Activated CD8-positive, alpha-beta memory T cell treated with anti-CD3 and anti-CD28 coated beads, Interleukin-2, amount 50 U/mL, for 48 hours (primary cell): Measurements from ENCODE around the gene TOR1AIP2.

Experiments used
- DNase-seq: peaks from one replicate; pipeline ENCODE4 v3.0.0-alpha.2; 2020

The TOR1AIP2 gene

DNA sequence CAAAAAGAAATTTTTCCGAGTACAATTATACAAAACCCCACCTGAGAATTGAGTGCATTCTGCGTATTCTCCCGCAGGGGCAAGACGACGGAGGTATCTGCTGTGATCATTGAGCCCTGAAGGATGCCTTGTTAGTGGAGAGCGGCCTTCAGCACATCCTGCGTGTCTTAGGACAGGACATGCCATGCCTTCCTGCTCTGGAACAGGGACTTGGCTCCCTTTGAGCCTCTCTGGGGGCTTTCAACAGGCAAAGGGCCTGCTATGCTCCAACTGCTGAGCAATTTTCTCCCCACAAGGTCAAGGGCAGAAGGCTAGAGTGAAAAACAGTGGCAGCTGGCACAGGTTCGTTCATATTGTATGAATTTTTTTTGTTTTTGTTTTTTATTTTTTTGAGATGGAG is 52.4 kb downstream of the TOR1AIP2 start:
- DNase-seq: no peak

DNA sequence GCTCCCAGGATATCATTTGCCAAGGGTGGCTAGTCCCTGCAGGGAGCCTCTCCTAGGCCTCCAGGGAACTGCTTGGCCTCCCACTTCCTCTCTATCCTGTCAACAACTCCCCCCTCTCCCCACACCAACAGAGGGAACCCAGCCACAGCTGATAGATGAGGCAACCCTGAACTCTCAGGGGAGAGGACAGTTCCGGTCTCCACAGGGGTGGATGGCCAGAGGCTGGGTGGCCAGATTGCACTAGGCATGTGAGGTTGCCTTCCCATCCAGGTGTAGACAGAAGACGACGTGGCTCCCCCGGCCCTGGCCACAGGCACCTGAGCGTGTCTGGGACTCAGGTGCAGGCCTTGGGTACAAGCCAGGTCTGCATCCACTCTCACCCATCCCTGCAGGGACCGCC is 53.3 kb downstream of the TOR1AIP2 start:
- peak; percentile 37 for DNase-seq

DNA sequence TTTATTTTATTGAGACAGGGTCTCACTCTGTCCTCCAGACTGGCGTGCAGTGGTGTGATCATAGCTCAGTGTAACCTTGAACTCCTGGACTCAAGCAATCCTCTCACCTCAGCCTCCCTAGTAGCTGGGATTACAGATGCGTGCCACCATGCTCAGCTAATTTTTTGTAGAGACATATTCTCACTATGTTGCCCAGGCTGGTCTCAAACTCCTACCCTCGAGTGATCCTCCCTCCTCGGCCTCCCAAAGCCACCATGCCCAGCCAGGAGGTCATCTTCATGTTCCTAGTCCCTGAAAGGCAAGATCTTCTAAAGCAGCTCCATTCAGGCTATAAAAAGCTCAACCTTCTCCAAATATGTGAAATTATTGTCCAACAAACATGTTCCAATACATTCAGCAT is 53.9 kb downstream of the TOR1AIP2 start:
- peak; percentile 22 for DNase-seq

DNA sequence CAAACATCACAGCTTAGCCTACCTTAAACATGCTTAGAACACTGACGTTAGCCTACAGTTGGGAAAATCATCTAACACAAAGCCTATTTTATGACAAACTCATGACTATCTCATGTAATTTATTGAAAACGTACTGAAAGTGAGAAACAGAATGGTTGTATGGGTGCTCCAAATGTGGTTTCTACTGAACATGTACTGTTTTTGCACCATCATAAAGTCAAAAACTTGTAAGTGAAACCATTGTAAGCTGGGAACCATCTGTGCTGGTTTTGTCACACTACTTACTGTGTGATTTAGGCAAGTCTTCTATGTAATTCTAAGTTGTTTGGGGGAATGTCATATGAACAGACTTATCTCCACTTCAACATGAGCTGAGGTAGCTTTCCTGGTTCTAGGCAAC is 55.5 kb downstream of the TOR1AIP2 start:
- DNase-seq: no peak

DNA sequence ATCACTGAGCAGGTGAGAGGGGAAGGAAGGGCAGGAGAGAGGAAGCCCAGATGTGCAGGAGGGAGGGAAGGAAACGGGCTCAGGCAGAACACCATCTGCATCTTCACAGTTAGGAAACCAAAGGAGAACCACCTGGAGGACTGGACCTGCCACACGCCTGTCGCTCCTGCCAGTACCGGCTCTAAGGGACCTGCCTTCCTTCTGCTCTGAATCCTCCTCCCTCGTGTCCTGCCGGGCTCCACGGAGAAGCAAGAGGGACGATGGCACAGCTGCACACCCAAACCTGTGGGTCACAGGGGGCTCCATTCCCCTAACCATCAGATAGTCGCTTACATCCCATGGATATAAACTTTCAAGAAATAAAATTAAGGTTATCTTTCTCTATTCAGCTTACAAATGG is 56.1 kb downstream of the TOR1AIP2 start:
- no peak for DNase-seq

DNA sequence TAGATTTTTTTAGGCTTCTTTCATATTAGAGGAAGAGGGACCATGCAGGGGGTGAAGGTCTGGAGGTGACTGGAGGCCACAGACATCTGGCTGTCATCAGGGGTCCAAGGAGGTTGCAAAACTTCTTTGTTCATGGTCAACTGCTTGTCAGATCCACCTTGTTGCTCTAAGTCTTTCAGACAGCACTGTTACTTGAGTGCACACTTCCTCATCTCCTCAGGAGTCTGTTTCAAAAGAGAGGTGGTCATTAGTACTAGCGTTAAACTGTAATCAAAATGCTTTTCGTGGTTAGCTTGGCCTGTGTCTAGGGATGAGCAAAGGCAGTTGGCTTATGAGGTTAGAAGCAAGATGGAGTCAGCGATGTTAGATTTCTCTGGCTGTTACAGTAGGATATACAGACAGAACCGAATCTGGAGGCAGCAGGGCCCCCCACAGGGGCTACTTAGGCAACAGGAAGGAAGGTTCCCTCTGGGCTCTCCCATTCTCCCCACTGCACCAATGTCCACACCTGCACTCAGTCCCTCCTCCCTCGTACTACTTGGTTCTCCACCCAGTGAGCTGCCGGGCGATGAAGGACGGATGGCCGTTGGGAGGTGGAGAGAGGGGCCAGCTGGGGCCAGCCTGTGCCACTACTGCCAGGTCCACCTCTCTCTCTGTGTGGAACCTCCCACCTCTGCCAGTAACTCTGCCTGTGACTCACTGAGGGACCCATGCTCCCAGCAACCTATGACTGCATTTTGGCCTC is 57.2 kb downstream of the TOR1AIP2 start:
- peak; percentile 46 for DNase-seq

DNA sequence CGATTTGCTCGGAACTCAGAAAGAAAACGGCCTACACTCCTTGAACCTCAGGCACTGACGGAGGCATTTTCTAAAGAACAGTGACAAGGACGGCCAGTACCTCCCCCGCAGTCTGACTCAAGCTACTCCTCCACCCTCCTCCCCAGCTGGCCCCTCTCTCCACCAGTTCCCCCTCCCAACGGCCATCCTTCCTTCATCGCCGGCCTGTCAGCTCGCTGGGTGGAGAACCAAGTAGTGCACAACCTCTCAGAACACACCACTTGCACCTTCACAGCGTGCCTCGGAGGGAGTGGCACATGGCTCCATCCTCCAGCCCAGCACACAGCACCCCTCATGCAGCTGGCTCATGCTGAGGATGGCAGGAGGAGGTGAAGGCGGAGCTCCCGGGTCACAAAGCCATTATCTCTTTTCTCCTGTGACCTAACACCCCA is 58.8 kb downstream of the TOR1AIP2 start:
- DNase-seq: no peak

DNA sequence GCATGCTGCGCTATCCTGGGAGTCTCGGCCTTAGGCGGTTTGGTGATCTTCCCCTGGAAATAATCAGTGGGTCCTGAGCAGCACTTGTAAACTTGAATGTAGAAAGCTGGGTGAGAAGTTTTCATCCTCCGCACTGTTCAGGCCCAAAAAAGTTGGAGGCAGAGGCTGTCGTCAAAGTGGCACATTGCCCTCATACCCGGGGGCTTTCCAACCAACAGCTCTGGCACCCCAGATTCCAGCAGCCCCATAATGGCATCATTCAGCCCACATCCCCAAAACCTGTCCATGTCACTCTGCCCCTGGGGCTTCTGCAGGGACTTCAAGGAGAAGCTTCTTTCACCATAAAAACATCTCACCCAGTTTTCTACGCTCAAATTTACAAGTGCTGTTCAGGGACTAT is 59.3 kb downstream of the TOR1AIP2 start:
- DNase-seq: no peak

DNA sequence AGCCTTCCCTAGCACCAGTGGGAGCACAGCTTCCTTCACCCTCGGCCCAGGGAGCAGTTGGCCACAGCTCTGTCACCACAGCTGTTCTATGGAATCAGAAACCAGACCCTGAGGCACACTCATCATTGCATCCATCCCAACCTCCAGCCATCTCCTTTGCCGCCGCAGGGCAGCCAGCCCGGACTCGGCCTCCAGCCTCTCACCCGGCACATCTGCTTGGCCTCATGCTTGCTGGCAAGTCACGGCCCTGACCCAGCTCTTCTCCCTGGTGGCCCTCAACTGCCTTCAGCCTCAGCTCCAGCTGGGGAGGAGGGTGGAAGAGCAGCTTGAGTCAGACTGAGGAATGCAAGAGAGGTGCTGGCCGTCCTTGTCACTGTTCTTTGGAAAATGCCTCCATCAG is 59.8 kb downstream of the TOR1AIP2 start:
- no peak for DNase-seq

DNA sequence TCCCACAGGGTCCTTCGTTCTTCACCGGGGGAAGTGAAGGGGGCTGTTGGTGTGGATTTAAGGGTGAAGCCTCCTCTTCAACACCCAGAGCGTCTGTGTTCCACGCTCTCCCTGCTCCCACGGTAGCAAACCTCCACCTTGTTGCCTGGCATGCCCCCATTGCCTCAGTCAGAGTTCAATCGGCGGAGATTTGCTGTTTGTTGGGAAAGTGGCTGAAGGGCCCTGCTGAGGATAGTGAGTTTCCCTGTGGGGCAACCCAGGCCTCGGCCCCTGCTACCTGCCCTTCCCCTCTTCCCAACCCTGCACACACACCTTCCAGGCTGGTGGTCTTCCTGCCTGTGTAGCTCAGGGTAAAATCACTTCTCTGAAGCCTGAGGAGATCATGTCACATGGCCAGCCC is 60.5 kb downstream of the TOR1AIP2 start:
- DNase-seq: no peak

DNA sequence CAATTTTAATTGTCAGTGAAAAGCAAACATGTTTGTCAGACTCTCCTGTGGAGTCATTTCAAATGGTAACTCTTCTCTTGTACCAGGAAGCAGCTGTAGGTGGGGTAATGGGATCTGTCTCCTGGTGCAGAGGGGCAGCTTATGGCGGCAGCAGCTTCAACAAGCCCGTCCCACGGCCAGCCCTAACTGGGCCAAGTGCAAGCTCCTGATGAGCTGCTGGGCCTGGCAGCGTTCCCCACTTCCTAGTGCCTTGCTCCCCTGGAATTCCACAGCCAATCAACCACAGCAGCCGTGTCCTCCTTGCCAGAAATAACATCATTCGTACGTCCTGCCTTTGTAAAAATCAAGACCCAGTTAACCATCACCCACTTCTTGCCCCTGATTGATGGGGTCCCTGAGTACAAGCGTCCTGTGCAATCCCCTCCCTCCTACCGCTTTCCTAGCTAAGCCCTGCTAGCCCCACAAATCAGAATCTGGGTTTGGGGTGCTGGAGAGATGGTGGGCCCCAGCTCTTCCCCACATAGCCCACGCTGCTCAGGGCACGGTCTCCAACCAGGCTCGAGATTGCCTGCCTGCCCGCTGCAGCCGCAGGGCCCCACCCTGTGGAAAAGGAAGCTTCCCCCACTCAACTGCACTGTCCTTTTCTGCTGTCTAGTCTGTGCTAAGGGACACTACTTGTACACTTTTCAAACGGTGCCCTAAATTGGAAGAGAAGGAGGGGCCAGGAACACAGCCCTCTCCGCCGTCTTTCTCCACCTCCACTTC is 61.2 kb downstream of the TOR1AIP2 start:
- no peak for DNase-seq

DNA sequence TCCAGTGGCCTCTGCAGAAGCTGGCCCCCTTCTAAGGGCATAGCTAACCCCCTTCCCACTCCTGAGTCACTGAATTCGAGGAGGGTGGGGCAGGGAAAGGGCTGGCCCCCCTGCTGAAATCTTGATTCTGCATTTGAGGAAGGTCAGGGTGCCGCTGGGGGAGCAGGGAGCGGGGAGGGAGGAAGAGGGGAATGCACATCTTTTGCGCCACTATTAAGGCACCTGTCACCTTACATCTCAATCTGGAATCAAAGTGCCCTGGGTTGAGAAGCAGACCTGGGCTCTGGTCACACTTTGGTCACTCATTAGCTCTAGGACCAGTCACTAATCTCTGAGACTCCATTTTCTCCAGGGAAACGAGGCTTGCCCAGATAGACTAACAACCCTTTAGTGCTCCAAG is 62.0 kb downstream of the TOR1AIP2 start:
- DNase-seq: no peak

DNA sequence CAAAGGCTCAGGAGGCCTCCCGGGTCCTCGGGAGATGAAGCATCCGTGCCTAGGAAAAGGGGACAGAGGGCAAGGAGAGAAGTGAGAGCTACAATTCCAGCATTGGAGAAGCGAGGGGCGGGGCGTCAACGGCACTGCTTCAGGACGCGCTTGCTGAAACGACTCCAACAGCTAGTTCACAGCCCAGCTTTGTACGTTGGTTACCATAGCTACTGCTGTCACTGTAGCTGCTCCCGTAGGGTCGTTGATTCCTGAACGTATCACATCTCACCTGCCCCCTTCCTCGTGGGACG is 63.1 kb downstream of the TOR1AIP2 start:
- DNase-seq: no peak

DNA sequence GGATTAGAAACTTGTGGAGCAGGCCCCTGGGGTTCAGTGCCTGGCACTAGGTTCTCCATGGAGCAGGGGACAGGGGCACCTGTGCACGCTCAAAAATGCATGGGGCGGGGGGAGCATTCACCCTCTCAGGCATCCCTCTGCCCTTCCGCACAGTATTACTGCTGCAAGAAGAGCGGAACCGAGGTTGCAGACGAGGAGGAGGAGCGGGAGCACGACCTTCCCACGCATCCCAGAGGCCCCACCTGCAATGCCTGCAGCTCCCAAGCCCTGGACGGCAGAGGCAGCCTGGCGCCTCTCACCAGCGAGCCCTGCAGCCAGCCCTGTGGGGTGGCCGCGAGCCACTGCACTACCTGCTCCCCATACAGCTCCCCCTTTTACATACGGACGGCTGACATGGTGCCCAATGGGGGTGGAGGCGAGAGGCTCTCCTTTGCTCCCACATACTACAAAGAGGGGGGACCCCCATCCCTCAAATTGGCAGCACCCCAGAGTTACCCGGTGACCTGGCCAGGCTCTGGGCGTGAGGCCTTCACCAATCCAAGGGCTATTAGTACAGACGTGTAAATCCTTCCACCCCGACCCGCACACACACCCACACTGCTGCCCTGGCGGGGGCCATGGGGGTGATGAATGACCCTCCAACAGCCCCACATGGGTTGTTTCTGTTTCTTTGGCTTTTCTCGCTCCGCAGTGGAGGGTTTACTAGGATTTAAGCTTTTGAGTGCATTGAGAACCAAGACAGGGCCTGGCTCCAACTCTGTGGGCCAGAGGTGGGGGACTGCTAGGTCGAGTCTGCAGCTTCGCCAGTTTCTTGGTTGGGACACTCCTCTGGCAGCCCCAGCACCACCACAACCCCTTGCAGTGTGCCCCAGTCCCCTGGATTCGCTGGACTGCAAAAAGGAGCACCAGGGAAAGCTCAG is 63.7 kb downstream of the TOR1AIP2 start:
- DNase-seq: no peak

DNA sequence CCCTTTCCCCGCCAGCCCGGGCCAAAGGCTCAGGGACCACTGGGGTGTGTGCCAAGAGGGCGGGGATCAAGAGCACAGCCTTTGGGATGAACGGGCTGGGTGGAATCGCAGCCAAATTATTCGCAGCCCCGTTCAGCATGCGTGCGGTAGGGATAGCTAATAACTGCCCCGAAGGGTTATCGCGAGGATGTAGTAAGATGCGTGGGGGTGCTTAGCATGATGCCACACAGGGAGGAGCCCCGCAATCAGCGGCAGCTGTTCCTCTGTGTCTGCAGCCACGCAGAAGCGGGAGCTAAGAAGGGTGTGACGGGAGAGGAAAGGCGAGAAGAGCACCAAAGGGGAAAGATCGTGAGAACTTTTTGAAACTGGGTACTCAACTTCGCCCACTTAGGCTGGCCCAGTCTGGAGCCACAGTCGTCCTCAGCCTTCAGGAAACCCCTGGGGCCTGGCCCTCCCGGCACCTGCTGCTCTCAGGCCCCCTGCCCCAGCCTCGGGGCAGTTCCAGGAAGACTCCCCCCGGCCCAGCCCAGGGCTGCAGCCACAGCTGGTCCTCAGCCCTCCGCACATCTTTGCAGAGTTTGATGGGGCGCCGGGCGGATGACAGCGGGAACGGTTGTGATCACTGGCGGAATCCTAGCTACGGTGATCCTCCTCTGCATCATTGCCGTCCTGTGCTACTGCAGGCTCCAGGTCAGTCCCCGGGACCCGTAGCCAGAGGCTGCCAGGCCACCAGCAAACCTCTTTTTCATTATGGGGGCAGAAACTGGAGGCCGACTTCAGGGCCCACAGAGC is 64.9 kb downstream of the TOR1AIP2 start:
- DNase-seq: no peak

DNA sequence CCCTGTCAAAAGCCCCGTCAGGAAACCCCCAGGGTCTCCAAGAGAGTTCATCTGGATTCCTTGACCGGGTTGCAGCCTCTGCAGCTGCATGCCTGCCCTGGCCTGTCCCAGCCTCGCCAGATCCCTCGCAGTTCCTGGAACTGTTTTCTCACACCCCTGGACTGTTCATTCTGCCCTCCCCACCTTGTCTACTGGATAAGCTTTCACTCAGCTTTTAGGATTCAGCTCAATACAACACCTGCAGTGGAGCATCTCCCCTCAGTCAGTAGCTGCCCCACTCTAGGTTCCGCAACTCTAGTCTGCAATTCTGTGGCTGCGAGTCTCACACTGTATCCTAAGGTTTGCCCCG is 67.3 kb downstream of the TOR1AIP2 start:
- DNase-seq: no peak

DNA sequence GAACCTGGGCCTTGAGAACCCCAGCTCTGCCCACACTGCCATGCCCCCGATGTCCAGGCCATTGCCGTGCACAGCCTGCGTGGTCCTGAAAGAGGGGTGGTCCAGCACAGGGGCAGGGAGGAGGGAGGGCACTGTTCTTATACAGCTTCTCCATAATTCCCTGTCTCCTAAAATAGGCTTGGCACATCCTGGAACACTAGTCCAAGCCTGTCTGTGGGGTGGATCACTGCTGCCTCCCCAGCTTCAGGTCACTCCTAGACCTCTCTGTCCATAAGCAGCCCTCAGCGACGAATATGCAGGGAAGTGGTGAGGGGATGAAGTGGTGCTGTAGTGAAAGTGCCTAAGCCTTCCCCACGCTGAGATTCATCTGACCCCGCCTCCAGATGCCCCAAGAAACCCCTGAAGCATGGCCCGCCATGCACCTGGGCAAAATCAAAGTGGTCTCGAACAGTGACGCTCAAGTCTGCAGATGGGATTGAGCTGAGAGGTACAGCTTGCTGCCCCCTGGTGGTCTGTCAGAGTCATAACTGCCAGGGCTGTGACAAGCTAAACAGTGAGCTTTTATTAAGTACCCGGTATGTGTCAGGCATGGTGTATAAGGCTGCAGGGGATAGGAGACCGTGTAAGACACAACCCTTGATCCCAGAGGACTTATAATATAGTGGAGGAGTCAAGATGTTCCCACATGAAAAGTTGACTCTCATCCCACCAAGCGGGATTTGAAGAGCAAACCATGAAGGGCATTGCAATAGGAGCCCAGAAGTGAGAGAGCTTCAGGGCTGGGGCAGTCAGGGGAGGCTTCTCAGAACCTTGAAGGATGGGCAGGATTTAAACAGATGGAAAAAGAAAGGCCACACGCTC is 67.9 kb downstream of the TOR1AIP2 start:
- DNase-seq: peak; percentile 80

DNA sequence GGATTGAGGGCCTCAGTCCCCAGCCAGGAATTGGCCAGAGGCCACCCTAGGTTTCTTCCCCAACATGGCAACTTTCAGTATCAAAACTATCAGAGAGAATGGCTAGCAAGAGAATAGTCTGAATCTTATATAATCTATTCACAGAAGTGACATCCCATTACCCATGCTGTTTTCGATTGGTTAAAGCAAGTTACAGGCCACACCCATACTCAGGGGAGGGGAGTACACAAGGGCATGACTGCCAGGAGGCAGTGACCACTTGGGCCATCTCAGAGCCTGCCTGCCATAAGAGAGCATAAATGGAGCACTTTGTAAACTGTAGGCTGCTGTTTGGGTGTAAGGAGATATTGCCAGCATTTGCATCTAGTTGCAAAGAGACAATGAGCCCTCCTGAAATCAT is 69.1 kb downstream of the TOR1AIP2 start:
- no peak for DNase-seq

DNA sequence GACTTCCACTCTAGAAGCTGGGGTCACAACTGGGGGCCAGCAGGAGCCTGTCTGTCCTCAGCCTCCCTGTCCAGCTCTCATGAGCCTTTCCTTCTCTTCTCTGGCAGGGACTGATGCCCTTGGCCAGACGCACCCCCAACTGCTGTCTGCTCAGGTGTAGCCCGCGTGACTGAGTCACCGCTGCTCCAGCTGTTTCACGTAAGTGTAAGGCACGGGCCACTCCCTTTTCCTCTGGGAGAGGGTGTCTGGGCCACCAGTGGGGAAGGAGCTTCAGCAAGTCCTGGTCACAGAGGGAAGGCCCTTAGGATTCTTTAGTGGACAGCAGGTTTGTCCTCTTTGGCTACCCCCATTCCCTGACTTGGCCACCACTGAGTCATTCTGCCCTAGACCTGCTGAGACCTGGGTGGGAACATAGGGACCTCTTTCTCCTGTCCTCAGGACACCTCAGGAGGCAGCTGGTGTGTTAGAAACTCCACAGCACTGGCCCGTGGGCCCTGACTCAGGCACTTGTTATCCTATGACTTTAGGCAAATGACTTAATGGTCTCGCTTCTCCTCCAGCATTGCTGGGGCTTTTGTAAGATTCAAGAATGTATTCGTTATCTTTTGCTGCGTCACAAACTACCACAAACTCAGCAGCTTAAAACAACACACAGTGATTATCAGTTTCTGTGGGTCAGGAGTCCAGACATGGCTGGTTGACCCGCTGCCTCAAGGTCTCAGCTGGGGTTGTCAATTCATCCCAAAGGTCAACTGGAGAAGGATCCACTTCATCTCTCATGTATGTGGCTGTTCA is 69.7 kb downstream of the TOR1AIP2 start:
- DNase-seq: no peak

DNA sequence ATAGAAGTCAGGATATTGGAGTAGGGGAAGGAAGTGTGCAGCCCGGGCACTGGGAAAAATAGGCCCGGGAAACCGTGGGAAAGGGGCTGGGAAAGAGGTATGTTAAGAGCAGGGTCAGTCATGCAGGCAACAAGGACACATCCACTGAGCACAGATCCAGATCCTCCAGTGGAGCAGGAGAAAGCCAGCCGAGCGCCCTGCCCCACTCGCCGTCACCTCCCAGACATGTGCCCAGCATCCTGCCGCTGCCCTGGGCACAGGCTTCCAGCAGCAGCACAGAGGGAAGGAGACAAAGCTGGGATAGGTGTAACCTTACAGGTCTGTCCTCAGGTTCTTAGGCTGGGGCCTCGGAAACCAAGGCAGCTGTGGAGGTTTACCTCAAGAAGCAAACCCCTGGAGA is 70.3 kb downstream of the TOR1AIP2 start:
- DNase-seq: no peak

DNA sequence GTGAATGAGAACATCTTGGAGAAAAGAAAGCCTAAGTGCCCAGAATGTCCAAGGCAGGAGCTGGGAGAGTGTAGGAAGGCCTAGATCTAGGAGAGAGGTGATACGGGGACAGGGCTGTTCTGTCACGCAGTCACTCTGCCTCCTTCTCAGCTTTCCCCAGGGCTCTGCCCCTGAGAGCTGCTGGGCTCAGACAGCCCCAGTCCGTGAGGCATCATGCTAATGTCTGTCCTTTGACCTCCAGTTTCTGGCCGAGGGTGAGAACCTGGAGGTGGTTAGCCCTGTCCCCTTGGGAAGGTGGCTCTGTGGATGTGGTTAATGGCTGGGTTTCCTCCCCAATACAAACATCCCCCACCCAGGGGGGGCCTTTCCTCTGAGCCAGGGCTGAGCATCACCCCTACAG is 71.3 kb downstream of the TOR1AIP2 start:
- no peak for DNase-seq
